ENCODE data around the gene RBMS3.
A peak's percentile ranks its signal among the peaks of the same experiment; 100 is the strongest.
"Not testable (repeated sequence)": the region's sequence is repeated elsewhere in the genome, so short reads cannot be mapped to it uniquely, and the experiment has no call there.

RBMS3 gene

GRCh38 chr3:29991198-29991597 lies 710.3 kb downstream of the RBMS3 start:
- no peak for DNase-seq

- DNase-seq: no peak
These were observed 721.9 kb downstream of the RBMS3 start for GRCh38 chr3:30002797-30003196.

GRCh38 chr3:30003741-30004140 lies 722.9 kb downstream of the RBMS3 start:
- no peak for DNase-seq

- DNase-seq: no peak
These were observed 723.6 kb downstream of the RBMS3 start for GRCh38 chr3:30004481-30004880.

- no peak for DNase-seq
These were observed 725.2 kb downstream of the RBMS3 start for GRCh38 chr3:30006111-30006510.

GRCh38 chr3:30007668-30008067 lies 726.8 kb downstream of the RBMS3 start:
- no peak for DNase-seq

- DNase-seq: peak; percentile 11
These were observed 730.4 kb downstream of the RBMS3 start for GRCh38 chr3:30011237-30011803.

- peak; percentile 54 for DNase-seq
These were observed 732.2 kb downstream of the RBMS3 start for GRCh38 chr3:30012941-30013543.

- DNase-seq: no peak
These were observed 737.0 kb downstream of the RBMS3 start for GRCh38 chr3:30017901-30018300.

- DNase-seq: no peak
These were observed 739.5 kb downstream of the RBMS3 start for GRCh38 chr3:30020380-30020779.

GRCh38 chr3:30024466-30024865 lies 743.6 kb downstream of the RBMS3 start:
- no peak for DNase-seq

GRCh38 chr3:30026851-30027250 lies 746.0 kb downstream of the RBMS3 start:
- no peak for DNase-seq

- DNase-seq: no peak
These were observed 753.5 kb downstream of the RBMS3 start for GRCh38 chr3:30034246-30034991.

- DNase-seq: no peak
These were observed 755.2 kb downstream of the RBMS3 start for GRCh38 chr3:30035935-30036567.

GRCh38 chr3:30040126-30040525 lies 759.3 kb downstream of the RBMS3 start:
- no peak for DNase-seq

GRCh38 chr3:30041481-30041880 lies 760.6 kb downstream of the RBMS3 start:
- not testable (repeated sequence) for DNase-seq

GRCh38 chr3:30042274-30042859 lies 761.5 kb downstream of the RBMS3 start:
- peak; percentile 62 for DNase-seq

- no peak for DNase-seq
These were observed 762.2 kb downstream of the RBMS3 start for GRCh38 chr3:30042916-30043555.

GRCh38 chr3:30044515-30044914 lies 763.6 kb downstream of the RBMS3 start:
- no peak for DNase-seq

GRCh38 chr3:30048431-30048830 lies 767.6 kb downstream of the RBMS3 start:
- no peak for DNase-seq

- not testable (repeated sequence) for DNase-seq
These were observed 769.2 kb downstream of the RBMS3 start for GRCh38 chr3:30050116-30050515.

GRCh38 chr3:30059240-30059639 lies 778.4 kb downstream of the RBMS3 start:
- DNase-seq: no peak

Data from activated CD4-positive, alpha-beta T cell treated with anti-CD3 and anti-CD28 coated beads, Interleukin-2, Interleukin-6, amounts not matched to agents 100 ng/mL and 50 ng/mL, durations not matched to agents 16 hours and 8 hours (primary cell).